Measurements from ENCODE around the gene NFE2L2.
"Not testable (repeated sequence)": the region's sequence is repeated elsewhere in the genome, so short reads cannot be mapped to it uniquely, and the experiment has no call there.

Gene NFE2L2

GRCh38 chr2:177243073-177243472 is 21.5 kb downstream of the NFE2L2 start:
- FAIRE-seq: no peak
- DNase-seq (ENCODE audit: extremely low spot score, insufficient read length, low read depth): no peak

GRCh38 chr2:177242121-177242987 is 22.2 kb downstream of the NFE2L2 start:
- no peak for FAIRE-seq
- no peak for DNase-seq (ENCODE audit: extremely low spot score, insufficient read length, low read depth)

DNA sequence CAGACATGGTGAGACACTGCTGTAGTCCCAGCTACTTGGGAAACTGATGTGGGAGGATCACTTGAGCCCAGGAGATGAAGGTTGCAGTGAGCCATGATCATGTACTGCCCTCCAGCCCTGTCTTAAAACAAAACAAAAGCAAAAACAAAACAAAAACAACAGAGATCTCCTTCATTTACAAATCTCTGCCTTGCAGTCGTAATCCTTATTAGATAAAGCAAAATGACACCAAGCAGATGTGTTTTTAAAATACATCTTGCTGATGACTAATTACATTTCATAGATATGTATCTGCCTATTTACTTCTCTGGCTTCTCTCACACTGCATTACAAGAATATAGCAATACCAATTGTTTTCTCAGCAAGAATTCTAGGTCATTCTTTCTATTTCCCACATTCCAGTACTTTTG is 22.8 kb downstream of the NFE2L2 start:
- FAIRE-seq (no peak), DNase-seq (ENCODE audit: extremely low spot score, insufficient read length, low read depth) (no peak)

GRCh38 chr2:177239932-177240630 is 24.4 kb downstream of the NFE2L2 start:
- FAIRE-seq: peak; percentile 72

DNA sequence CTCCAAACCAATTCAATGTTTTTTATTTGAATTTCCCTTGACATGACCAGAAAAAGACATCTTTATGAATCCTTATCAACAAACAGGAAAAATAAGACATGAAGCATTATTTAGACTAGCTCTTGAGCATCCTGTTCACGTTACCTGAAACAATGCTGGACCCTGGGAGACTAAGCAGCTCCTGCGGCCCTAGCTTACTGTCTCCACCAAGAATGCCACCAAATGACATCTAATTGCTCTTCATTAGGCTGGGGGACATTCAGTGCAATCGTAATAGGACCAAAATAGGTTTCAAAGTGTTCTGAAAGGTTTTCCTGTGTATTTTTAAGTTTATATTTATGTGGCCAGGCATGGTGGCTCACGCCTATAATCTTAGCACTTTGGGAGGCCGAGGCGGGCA is 25.5 kb downstream of the NFE2L2 start:
- FAIRE-seq (no peak), DNase-seq (ENCODE audit: extremely low spot score, insufficient read length, low read depth) (no peak)

More at GRCh38 chr2:177239932-177240630, 24.4 kb downstream of the NFE2L2 start:
- DNase-seq (ENCODE audit: extremely low spot score, insufficient read length, low read depth): no peak

GRCh38 chr2:177237932-177238331 is 26.6 kb downstream of the NFE2L2 start:
- DNase-seq (ENCODE audit: extremely low spot score, insufficient read length, low read depth) (no peak), FAIRE-seq (no peak)

GRCh38 chr2:177235855-177236437 is 28.6 kb downstream of the NFE2L2 start:
- FAIRE-seq: no peak
- no peak for DNase-seq (ENCODE audit: extremely low spot score, insufficient read length, low read depth)

DNA sequence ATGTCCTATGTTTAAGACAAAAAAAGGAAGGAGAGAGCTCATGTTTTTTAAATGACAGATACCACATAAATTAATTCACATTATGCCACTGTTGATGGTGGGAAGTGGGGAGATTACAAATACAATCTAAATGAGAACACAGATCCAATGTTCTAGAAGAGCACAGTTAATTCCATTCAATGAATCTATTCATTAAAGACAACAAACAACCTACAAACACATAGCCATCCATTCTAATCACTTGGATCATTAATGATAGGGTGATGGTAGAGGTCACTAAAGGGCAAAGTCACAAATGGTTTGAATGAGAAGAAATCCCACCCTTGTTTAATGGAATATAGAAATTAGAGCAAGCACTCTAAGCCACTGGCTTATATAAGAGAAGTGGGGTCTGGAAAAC is 30.3 kb downstream of the NFE2L2 start:
- FAIRE-seq (no peak), DNase-seq (ENCODE audit: extremely low spot score, insufficient read length, low read depth) (no peak)

DNA sequence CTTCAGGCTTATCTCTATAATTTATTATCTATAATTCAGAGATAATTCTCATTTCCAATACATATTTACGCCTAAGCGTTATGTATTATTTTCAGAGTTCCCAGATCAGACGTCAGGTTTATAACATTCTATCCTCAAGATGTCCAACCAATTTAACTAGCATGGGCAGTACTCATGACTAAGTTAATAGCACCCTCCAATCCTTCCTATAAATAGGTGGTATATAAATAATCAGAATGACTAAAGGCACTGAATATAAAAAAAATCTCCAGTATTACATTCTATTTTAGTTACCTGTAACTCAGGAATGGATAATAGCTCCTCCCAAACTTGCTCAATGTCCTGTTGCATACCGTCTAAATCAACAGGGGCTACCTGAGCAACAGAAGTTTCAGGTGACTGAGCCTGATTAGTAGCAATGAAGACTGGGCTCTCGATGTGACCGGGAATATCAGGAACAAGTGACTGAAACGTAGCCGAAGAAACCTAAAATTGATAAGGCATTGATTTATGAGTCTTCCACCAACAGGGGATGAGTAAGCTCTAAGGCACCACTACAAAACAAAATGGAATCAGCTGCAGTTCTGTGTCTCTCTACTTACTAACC is 32.3 kb downstream of the NFE2L2 start:
- DNase-seq (ENCODE audit: extremely low spot score, insufficient read length, low read depth) (no peak), FAIRE-seq (no peak)

DNA sequence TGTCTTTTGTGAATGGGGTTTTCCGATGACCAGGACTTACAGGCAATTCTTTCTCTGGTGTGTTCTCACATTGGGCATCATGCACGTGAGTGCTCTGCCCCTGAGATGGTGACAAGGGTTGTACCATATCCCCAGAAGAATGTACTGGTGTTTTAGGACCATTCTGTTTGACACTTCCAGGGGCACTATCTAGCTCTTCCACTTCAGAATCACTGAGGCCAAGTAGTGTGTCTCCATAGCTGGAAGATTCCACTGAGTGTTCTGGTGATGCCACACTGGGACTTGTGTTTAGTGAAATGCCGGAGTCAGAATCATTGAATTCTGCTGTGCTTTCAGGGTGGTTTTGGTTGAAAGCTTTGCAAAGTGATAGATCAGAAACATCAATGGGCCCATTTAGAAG is 33.3 kb downstream of the NFE2L2 start:
- FAIRE-seq: peak; percentile 9
- no peak for DNase-seq (ENCODE audit: extremely low spot score, insufficient read length, low read depth)

DNA sequence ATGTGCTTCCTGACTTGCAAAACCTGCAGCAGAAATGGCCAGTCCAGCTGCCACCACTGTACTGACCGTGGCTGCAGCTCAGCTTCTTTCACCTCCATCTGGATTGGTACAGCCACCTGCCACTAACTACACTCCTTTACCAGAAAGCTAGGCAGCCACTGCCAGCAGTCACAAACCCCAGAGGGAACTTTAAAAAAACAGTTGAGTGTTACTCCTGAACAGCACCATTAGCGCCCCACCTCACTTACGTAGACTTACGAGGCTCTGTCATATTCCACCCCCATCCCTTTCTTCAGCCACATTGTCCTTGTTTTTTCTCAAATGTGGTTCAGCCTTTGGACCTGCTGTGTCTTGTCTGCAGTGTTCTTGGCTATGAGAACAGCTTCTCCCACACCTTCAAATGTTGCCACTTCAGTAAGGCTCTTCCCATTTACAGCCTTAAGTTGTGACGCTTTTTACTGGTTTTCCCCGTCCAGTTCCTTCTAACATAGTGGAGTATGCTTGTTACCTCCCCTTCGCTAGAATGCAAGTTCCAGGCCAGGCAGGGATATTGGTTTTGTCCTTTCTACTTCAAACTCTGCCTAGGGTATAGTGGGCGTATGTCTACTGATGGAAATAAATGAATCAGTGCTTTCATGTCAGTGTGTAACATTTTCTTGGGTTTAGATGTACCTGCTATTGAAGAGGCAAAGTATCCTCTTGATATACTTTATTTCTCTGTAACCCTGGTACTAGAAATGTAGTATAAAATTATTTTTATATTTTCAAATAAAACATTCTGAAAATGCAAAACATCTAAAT is 34.9 kb downstream of the NFE2L2 start:
- DNase-seq (ENCODE audit: extremely low spot score, insufficient read length, low read depth) (no peak), FAIRE-seq (no peak)

DNA sequence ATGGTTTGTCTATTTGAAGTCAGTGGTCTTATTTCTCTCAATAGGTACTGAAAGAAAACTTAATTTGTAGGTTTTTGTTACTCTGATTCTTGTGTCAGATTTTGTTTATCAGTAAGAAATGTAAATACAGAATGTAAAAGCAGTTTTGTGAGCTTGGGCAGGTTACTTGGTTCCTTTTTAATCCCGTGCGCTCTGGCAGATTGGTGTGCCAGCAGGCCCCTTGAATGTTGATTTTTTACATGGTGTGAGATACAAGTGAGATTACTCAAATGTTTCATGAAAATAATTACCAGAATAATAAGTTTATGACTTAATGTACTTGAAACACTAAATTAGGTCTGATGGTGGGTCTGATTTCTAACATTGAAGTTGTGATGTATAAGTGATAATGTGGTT is 38.6 kb downstream of the NFE2L2 start:
- FAIRE-seq (no peak), DNase-seq (ENCODE audit: extremely low spot score, insufficient read length, low read depth) (no peak)

- not testable (repeated sequence) for FAIRE-seq; DNase-seq (ENCODE audit: extremely low spot score, insufficient read length, low read depth)
Measured at GRCh38 chr2:177223436-177223835, 41.1 kb downstream of the NFE2L2 start.

- no peak for DNase-seq (ENCODE audit: extremely low spot score, insufficient read length, low read depth)
- FAIRE-seq: no peak
Measured at GRCh38 chr2:177221970-177222369, 42.6 kb downstream of the NFE2L2 start.

- no peak for FAIRE-seq
- DNase-seq (ENCODE audit: extremely low spot score, insufficient read length, low read depth): no peak
Measured at GRCh38 chr2:177221534-177221933, 43.0 kb downstream of the NFE2L2 start.

DNA sequence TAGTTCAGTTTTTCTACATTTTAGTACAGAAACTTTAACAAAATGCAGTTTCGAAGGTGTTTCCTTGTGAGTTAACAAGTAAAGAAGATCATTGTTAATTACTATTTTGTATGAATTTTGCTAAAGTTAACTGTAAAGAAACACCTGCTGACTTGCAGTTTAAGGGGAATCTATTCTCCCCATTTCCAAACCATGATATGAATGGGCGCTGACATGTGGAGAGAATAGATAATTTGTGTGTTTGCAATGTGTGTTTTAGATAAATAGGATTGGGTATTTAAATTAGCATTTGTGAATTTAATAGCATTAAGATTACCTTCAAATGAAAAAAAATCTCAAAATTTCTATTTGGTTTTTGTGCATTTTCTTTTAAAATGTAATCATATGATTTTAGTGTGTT is 44.7 kb downstream of the NFE2L2 start:
- not testable (repeated sequence) for DNase-seq (ENCODE audit: extremely low spot score, insufficient read length, low read depth); FAIRE-seq

GRCh38 chr2:177217247-177217843 is 47.2 kb downstream of the NFE2L2 start:
- FAIRE-seq (no peak), DNase-seq (ENCODE audit: extremely low spot score, insufficient read length, low read depth) (no peak)

DNA sequence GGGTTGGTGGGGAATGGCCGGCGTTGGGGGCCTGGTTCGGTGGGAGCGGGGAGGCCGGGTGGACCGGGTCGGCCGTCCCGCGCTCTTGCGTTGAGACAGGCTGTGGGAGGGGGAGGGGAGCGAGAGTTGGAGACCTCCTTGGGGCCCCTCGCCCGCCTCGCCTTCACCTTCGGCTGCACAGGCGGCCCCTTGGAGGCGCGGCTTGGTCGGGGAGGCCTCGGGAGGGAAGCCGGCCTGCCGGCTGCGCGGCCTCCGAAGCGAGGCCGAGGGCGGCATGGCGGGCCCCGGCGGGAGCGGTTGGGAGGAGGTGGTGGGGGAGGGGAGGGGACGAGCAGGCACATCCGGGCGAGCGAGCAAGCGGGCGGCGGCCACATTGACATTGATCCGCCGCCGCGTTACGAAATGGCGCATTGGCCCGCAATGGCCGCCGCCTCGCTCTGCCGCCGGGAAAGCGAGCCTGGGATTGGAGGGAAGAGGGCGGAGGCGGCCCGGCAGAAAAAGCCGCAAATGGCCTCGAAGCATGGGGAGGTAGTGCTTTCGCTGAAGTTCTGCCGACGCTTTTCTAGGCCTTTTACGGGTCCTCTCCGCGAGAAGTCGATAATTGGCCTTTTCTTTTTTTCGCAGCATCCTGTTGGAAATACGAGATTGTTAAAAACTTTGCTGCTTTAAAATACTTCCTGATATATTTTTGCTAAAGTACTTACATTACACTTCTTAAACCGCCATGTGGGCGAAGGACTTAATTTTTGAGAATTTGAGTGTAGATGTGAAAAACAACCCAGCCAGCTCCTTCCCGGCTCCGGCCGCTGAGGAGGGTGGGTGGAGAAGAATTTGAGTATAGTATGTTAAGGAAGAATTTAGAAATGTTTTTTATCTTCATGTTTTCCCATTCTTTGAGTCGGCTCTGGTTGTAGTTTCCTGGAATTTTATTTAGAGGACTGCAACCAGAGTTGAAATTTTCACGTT is 51.4 kb downstream of the NFE2L2 start:
- FAIRE-seq: no peak
- peak; percentile 68 for DNase-seq (ENCODE audit: extremely low spot score, insufficient read length, low read depth)
